GM23338 (cell line): ENCODE results near the gene HTR3B. TPM values are rescaled to one million over a fixed set of nuclear protein-coding genes. Genes with fewer than 3 reads are reported as not detected.

Experiments
- ATAC-seq: fragments of 200-7000 bp; cut with Tn5 transposase; 3 replicates; pipeline ENCODE4 v1.9.1; 2020
- DNase-seq: peaks from one replicate; pipeline ENCODE4 v3.0.0-alpha.2; 2015; ENCODE audit warnings: low spot score
- H2AFZ ChIP-seq: fragments of 200-600 bp; sonication (generic); 2 replicates; pipeline ENCODE4 v1.8.0; 2016; ENCODE audit warnings: antibody characterized with exemption, mild to moderate bottlenecking, moderate library complexity
- H3F3A ChIP-seq: fragments of 200-600 bp; sonication (generic); replicated peaks from 2 replicates; pipeline ENCODE4 v1.8.0; 2017; ENCODE audit warnings: antibody characterized with exemption, mixed run types, low read depth
- H3K27ac ChIP-seq: fragments of 200-600 bp; sonication (generic); 2 replicates; pipeline ENCODE4 v1.6.1; 2016; ENCODE audit warnings: low read depth
- H3K27me3 ChIP-seq: fragments of 200-600 bp; sonication (generic); 2 replicates; pipeline ENCODE4 v1.8.0; 2016; ENCODE audit warnings: mild to moderate bottlenecking, mixed run types, moderate library complexity; ENCODE audit not compliant: insufficient read depth
- H3K36me3 ChIP-seq: fragments of 200-600 bp; sonication (generic); 2 replicates; pipeline ENCODE4 v1.8.0; 2016; ENCODE audit warnings: mild to moderate bottlenecking; ENCODE audit not compliant: insufficient read depth
- H3K4me1 ChIP-seq: fragments of 200-600 bp; sonication (generic); 2 replicates; pipeline ENCODE4 v1.8.0; 2016; ENCODE audit warnings: mild to moderate bottlenecking, moderate library complexity; ENCODE audit not compliant: insufficient read depth
- H3K4me2 ChIP-seq: fragments of 200-600 bp; sonication (generic); 2 replicates; pipeline ENCODE4 v1.7.1; 2017; ENCODE audit warnings: mixed run types
- H3K4me3 ChIP-seq: fragments of 200-600 bp; sonication (generic); 2 replicates; pipeline ENCODE4 v1.6.1; 2016; ENCODE audit warnings: mixed run types
- H3K79me2 ChIP-seq: fragments of 200-600 bp; sonication (generic); replicated peaks from 2 replicates; pipeline ENCODE4 v1.8.0; 2017; ENCODE audit warnings: mild to moderate bottlenecking; ENCODE audit not compliant: insufficient read depth
- H3K9me2 ChIP-seq: fragments of 200-600 bp; sonication (generic); 2 replicates; pipeline ENCODE4 v1.8.0; 2017; ENCODE audit not compliant: insufficient read depth
- H4K20me1 ChIP-seq: fragments of 200-600 bp; sonication (generic); replicated peaks from 2 replicates; pipeline ENCODE4 v1.8.0; 2017; ENCODE audit warnings: mild to moderate bottlenecking; ENCODE audit not compliant: insufficient read depth
- H3K27ac Mint-ChIP-seq: 2 replicates; pipeline ENCODE4 v1.8.0; 2020; ENCODE audit warnings: inconsistent platforms, mild to moderate bottlenecking, moderate library complexity, mixed read lengths
- H3K27me3 Mint-ChIP-seq: 3 replicates; pipeline ENCODE4 v1.8.0; 2022; ENCODE audit warnings: low read depth, mild to moderate bottlenecking, moderate library complexity, mixed read lengths, inconsistent platforms; ENCODE audit not compliant: insufficient read depth, poor library complexity
- H3K36me3 Mint-ChIP-seq: 3 replicates; pipeline ENCODE4 v1.8.0; 2021; ENCODE audit warnings: low read depth, mild to moderate bottlenecking, inconsistent platforms, moderate library complexity, mixed read lengths
- H3K4me1 Mint-ChIP-seq: 3 replicates; pipeline ENCODE4 v1.8.0; 2020; ENCODE audit warnings: mild to moderate bottlenecking, inconsistent platforms, mixed read lengths
- H3K4me3 Mint-ChIP-seq: 3 replicates; pipeline ENCODE4 v1.8.0; 2021; ENCODE audit warnings: moderate library complexity, mild to moderate bottlenecking, inconsistent platforms, mixed read lengths
- H3K9me3 Mint-ChIP-seq: 3 replicates; pipeline ENCODE4 v1.8.0; 2020; ENCODE audit warnings: moderate library complexity, mild to moderate bottlenecking, inconsistent platforms, mixed read lengths
- EZH2 ChIP-seq: fragments of 200-600 bp; sonication (generic); IDR thresholded peaks from one replicate; pipeline ENCODE4 v1.8.0; 2017; ENCODE audit warnings: antibody characterized with exemption, mild to moderate bottlenecking, low read depth; ENCODE audit not compliant: unreplicated experiment
- EZH2phosphoT487 ChIP-seq: fragments of 200-600 bp; sonication (generic); IDR thresholded peaks from one replicate; pipeline ENCODE4 v1.8.1; 2018; ENCODE audit warnings: antibody characterized with exemption; ENCODE audit not compliant: unreplicated experiment
- STAT1 ChIP-seq: IDR thresholded peaks from one replicate; pipeline ENCODE4 v1.6.1; 2016; ENCODE audit warnings: antibody characterized with exemption; ENCODE audit not compliant: unreplicated experiment
- ZNF114 ChIP-seq: fragments of 250-450 bp; sonication (Bioruptor Pico); IDR thresholded peaks from 2 replicates; pipeline ENCODE4 v1.5.0; 2020; ENCODE audit warnings: mild to moderate bottlenecking, moderate library complexity
- long read RNA-seq: library from polyadenylated mRNA; unstranded; transcript quantifications from one replicate; pipeline ENCODE4 v2.0.0, GENCODE V29; 2020; ENCODE audit not compliant: unreplicated experiment
- polyA plus RNA-seq: library from polyadenylated mRNA; unstranded; fragments of >200 nt; fragmentation: Nextera tagmentation; extraction: Ambion mirVana; gene quantifications from 2 replicates; pipeline ENCODE4 v1.2.1, GENCODE V29; 2016
- total RNA-seq: library from RNA; depleted of rRNA; stranded (reverse); fragments of >200 nt; shearing (Covaris generic); gene quantifications from 2 replicates; pipeline ENCODE4 v1.2.3, GENCODE V29; 2014; rRNA removed
- TF ChIP-seq, protein P1 (sequence below): IDR thresholded peaks from one replicate; pipeline ENCODE4 v1.6.1; 2018; ENCODE audit warnings: antibody characterized with exemption; ENCODE audit not compliant: unreplicated experiment
- TF ChIP-seq, protein P2 (sequence below), 2 experiments: fragments of 200-600 bp in 1 of 2; sonication (generic) in 1 of 2; conservative IDR thresholded peaks; 2 replicates each; pipeline versions ENCODE4 v1.5.1 to v1.6.1; 2016 to 2017; ENCODE audit warnings: antibody characterized with exemption in 2 of 2, low read depth in 2 of 2, mild to moderate bottlenecking in 2 of 2, moderate library complexity in 1 of 2
- TF ChIP-seq, protein P3 (sequence below): fragments of 250-450 bp; sonication (Bioruptor Pico); IDR thresholded peaks from 2 replicates; pipeline ENCODE4 v1.5.0; 2020; ENCODE audit warnings: mild to moderate bottlenecking, moderate library complexity

The HTR3B gene, protein sequence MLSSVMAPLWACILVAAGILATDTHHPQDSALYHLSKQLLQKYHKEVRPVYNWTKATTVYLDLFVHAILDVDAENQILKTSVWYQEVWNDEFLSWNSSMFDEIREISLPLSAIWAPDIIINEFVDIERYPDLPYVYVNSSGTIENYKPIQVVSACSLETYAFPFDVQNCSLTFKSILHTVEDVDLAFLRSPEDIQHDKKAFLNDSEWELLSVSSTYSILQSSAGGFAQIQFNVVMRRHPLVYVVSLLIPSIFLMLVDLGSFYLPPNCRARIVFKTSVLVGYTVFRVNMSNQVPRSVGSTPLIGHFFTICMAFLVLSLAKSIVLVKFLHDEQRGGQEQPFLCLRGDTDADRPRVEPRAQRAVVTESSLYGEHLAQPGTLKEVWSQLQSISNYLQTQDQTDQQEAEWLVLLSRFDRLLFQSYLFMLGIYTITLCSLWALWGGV
- total RNA-seq (not detected in 2 replicates), polyA plus RNA-seq (not detected in 2 replicates)
- long read RNA-seq, result 0 reads

DNA sequence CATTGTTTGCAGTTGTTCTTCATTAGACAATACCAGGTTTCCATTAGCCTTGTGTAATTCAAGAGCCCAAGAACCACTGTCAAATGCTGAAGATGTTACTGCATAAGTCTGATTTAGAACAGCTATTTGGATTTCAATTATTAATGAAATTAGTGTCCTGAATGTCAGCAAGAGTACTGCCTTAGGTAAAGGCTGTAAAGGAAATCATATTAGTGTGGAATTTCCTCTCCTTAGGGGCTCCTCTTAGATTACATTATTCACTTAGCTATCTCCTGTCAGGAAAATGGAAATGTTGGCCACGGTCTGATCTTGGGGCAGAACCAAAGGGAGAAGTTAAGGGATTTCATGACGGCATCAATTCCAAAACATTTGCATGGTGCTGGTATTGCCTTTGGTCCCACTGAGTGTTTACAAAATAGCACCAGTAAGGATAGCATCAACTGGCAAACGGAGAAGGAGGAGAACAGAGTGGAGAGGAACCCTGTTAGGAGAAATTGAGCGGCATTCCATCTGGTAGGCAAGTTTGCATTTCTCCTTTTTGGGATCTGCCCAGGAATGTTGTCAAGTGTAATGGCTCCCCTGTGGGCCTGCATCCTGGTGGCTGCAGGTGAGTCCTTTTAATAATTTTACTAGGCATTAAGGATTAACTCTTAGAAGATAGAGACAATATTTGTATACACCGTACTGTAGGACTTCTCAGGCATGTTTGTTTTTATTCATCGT lies at the start of gene HTR3B:
Gene HTR3B (plus strand): TSS at position 418 of the 723 bp plus-strand sequence. CDS start 138 bp downstream, at position 556.
- Histone ChIP-seq H3K27ac (no peak within 1 kb of the TSS), H3K27me3 (no peaks in the 10 kb centered on the region), H2AFZ (no peak within 1 kb of the TSS), H3K36me3 (no peaks in the 10 kb centered on the region), H3F3A (no peaks in the 10 kb centered on the region), H3K4me1 (peaks cover 4% of the 10 kb centered on the region), H3K9me2 (no peaks in the 10 kb centered on the region), H3K79me2 (no peaks in the 10 kb centered on the region), H3K4me3 (no peak within 1 kb of the TSS), H4K20me1 (no peaks in the 10 kb centered on the region), H3K4me2 (no peak within 1 kb of the TSS; the same call in 1 of the 2 replicates)
- no peak within 1 kb of the TSS for H3K4me3 Mint-ChIP-seq
- TF ChIP-seq, protein P1, sequence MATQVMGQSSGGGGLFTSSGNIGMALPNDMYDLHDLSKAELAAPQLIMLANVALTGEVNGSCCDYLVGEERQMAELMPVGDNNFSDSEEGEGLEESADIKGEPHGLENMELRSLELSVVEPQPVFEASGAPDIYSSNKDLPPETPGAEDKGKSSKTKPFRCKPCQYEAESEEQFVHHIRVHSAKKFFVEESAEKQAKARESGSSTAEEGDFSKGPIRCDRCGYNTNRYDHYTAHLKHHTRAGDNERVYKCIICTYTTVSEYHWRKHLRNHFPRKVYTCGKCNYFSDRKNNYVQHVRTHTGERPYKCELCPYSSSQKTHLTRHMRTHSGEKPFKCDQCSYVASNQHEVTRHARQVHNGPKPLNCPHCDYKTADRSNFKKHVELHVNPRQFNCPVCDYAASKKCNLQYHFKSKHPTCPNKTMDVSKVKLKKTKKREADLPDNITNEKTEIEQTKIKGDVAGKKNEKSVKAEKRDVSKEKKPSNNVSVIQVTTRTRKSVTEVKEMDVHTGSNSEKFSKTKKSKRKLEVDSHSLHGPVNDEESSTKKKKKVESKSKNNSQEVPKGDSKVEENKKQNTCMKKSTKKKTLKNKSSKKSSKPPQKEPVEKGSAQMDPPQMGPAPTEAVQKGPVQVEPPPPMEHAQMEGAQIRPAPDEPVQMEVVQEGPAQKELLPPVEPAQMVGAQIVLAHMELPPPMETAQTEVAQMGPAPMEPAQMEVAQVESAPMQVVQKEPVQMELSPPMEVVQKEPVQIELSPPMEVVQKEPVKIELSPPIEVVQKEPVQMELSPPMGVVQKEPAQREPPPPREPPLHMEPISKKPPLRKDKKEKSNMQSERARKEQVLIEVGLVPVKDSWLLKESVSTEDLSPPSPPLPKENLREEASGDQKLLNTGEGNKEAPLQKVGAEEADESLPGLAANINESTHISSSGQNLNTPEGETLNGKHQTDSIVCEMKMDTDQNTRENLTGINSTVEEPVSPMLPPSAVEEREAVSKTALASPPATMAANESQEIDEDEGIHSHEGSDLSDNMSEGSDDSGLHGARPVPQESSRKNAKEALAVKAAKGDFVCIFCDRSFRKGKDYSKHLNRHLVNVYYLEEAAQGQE, result no peak
- TF ChIP-seq, protein P2, sequence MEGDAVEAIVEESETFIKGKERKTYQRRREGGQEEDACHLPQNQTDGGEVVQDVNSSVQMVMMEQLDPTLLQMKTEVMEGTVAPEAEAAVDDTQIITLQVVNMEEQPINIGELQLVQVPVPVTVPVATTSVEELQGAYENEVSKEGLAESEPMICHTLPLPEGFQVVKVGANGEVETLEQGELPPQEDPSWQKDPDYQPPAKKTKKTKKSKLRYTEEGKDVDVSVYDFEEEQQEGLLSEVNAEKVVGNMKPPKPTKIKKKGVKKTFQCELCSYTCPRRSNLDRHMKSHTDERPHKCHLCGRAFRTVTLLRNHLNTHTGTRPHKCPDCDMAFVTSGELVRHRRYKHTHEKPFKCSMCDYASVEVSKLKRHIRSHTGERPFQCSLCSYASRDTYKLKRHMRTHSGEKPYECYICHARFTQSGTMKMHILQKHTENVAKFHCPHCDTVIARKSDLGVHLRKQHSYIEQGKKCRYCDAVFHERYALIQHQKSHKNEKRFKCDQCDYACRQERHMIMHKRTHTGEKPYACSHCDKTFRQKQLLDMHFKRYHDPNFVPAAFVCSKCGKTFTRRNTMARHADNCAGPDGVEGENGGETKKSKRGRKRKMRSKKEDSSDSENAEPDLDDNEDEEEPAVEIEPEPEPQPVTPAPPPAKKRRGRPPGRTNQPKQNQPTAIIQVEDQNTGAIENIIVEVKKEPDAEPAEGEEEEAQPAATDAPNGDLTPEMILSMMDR (conservative IDR thresholded peaks at IDR 0.05; ENCODE audit: low read depth in 2 of 2), result no peak
- no peak for TF ChIP-seq EZH2
- TF ChIP-seq ZNF114 (CRISPR knock-in tag), result no peak; the same call in 1 of the 2 replicates
- TF ChIP-seq, protein P3, sequence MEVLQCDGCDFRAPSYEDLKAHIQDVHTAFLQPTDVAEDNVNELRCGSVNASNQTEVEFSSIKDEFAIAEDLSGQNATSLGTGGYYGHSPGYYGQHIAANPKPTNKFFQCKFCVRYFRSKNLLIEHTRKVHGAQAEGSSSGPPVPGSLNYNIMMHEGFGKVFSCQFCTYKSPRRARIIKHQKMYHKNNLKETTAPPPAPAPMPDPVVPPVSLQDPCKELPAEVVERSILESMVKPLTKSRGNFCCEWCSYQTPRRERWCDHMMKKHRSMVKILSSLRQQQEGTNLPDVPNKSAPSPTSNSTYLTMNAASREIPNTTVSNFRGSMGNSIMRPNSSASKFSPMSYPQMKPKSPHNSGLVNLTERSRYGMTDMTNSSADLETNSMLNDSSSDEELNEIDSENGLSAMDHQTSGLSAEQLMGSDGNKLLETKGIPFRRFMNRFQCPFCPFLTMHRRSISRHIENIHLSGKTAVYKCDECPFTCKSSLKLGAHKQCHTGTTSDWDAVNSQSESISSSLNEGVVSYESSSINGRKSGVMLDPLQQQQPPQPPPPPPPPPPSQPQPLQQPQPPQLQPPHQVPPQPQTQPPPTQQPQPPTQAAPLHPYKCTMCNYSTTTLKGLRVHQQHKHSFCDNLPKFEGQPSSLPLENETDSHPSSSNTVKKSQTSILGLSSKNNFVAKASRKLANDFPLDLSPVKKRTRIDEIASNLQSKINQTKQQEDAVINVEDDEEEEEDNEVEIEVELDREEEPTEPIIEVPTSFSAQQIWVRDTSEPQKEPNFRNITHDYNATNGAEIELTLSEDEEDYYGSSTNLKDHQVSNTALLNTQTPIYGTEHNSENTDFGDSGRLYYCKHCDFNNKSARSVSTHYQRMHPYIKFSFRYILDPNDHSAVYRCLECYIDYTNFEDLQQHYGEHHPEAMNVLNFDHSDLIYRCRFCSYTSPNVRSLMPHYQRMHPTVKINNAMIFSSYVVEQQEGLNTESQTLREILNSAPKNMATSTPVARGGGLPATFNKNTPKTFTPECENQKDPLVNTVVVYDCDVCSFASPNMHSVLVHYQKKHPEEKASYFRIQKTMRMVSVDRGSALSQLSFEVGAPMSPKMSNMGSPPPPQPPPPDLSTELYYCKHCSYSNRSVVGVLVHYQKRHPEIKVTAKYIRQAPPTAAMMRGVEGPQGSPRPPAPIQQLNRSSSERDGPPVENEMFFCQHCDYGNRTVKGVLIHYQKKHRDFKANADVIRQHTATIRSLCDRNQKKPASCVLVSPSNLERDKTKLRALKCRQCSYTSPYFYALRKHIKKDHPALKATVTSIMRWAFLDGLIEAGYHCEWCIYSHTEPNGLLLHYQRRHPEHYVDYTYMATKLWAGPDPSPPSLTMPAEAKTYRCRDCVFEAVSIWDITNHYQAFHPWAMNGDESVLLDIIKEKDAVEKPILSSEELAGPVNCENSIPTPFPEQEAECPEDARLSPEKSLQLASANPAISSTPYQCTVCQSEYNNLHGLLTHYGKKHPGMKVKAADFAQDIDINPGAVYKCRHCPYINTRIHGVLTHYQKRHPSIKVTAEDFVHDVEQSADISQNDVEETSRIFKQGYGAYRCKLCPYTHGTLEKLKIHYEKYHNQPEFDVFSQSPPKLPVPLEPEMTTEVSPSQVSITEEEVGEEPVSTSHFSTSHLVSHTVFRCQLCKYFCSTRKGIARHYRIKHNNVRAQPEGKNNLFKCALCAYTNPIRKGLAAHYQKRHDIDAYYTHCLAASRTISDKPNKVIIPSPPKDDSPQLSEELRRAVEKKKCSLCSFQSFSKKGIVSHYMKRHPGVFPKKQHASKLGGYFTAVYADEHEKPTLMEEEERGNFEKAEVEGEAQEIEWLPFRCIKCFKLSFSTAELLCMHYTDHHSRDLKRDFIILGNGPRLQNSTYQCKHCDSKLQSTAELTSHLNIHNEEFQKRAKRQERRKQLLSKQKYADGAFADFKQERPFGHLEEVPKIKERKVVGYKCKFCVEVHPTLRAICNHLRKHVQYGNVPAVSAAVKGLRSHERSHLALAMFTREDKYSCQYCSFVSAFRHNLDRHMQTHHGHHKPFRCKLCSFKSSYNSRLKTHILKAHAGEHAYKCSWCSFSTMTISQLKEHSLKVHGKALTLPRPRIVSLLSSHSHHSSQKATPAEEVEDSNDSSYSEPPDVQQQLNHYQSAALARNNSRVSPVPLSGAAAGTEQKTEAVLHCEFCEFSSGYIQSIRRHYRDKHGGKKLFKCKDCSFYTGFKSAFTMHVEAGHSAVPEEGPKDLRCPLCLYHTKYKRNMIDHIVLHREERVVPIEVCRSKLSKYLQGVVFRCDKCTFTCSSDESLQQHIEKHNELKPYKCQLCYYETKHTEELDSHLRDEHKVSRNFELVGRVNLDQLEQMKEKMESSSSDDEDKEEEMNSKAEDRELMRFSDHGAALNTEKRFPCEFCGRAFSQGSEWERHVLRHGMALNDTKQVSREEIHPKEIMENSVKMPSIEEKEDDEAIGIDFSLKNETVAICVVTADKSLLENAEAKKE (CRISPR knock-in tag), result peak; percentile 85
- TF ChIP-seq EZH2phosphoT487, result no peak
- no peak for TF ChIP-seq STAT1
- H3K27me3 Mint-ChIP-seq, result no peaks in the 10 kb centered on the region
- DNase-seq (peak; percentile 51), ATAC-seq (peak; percentile 65)
- H3K4me1 Mint-ChIP-seq, result peaks cover 15% of the 10 kb centered on the region
- H3K9me3 Mint-ChIP-seq, result no peaks in the 10 kb centered on the region
- no peaks in the 10 kb centered on the region for H3K36me3 Mint-ChIP-seq
- H3K27ac Mint-ChIP-seq, result no peak within 1 kb of the TSS
